Stimulated activated naive CD8-positive, alpha-beta T cell treated with anti-CD3 and anti-CD28 coated beads, Interleukin-15, amount 100 ng/mL, for 72 hours (primary cell): ENCODE results near the gene CCR1.
"Not testable (repeated sequence)": the region's sequence is repeated elsewhere in the genome, so short reads cannot be mapped to it uniquely, and the experiment has no call there.

Source experiments
- ATAC-seq: fragments of 150-1000 bp; cut with Tn5 transposase; 2 replicates; pipeline ENCODE4 v1.10.0; 2021; ENCODE audit warnings: mild to moderate bottlenecking, moderate library complexity
- DNase-seq, 2 donors: peaks; one replicate each; pipeline ENCODE4 v3.0.0; 2021 to 2022
- H3K27ac Mint-ChIP-seq, 2 donors: one replicate each; pipeline ENCODE4 v1.8.0; 2022; ENCODE audit warnings: mild to moderate bottlenecking in 2 of 2, mixed read lengths in 2 of 2, moderate library complexity in 2 of 2
- H3K27me3 Mint-ChIP-seq: one replicate; pipeline ENCODE4 v1.8.0; 2022; ENCODE audit warnings: mixed read lengths
- H3K4me1 Mint-ChIP-seq: one replicate; pipeline ENCODE4 v1.8.0; 2022; ENCODE audit warnings: mild to moderate bottlenecking, mixed read lengths
- H3K4me3 Mint-ChIP-seq, 2 donors: one replicate each; pipeline ENCODE4 v1.8.0; 2022; ENCODE audit warnings: mild to moderate bottlenecking in 2 of 2, mixed read lengths in 2 of 2, moderate library complexity in 1 of 2
- H3K9me3 Mint-ChIP-seq, 2 donors: one replicate each; pipeline ENCODE4 v1.8.0; 2022; ENCODE audit warnings: mixed read lengths in 2 of 2

Gene CCR1

GRCh38 chr3:46196261-46196957, 11.7 kb downstream of the CCR1 start:
- Mint-ChIP-seq H3K4me3 (no peak overlapping the region), H3K27me3 (peaks cover 5% of the 10 kb centered on the region), H3K9me3 (peaks cover 29 to 34% of the 10 kb centered on the region in 2 donors), H3K27ac (no peak overlapping the region), H3K4me1 (peaks cover 7% of the 10 kb centered on the region)
- no peak for ATAC-seq
- DNase-seq, result no peak

- ATAC-seq (no peak), DNase-seq (no peak)
- Mint-ChIP-seq H3K9me3 (peaks cover 29 to 34% of the 10 kb centered on the region in 2 donors), H3K4me1 (peaks cover 7% of the 10 kb centered on the region), H3K27ac (no peak overlapping the region), H3K27me3 (peaks cover 11% of the 10 kb centered on the region), H3K4me3 (no peak overlapping the region)
These were observed 13.1 kb downstream of the CCR1 start for GRCh38 chr3:46194868-46195553.

GRCh38 chr3:46193436-46193835, 14.7 kb downstream of the CCR1 start:
- Mint-ChIP-seq H3K4me1 (peaks cover 7% of the 10 kb centered on the region), H3K9me3 (peaks cover 29 to 32% of the 10 kb centered on the region in 2 donors), H3K4me3 (no peak overlapping the region), H3K27me3 (peaks cover 11% of the 10 kb centered on the region), H3K27ac (peak overlapping the region in 1 of 2 donors; percentile 9)
- ATAC-seq (no peak), DNase-seq (no peak)

- H3K27me3 Mint-ChIP-seq, result peaks cover 11% of the 10 kb centered on the region
- ATAC-seq, result no peak
- DNase-seq, result no peak
- no peak overlapping the region for H3K27ac Mint-ChIP-seq
- no peak overlapping the region for H3K4me3 Mint-ChIP-seq
- peaks cover 12% of the 10 kb centered on the region for H3K4me1 Mint-ChIP-seq
- peaks cover 27 to 29% of the 10 kb centered on the region in 2 donors for H3K9me3 Mint-ChIP-seq
These were observed 15.2 kb downstream of the CCR1 start for GRCh38 chr3:46192939-46193338.

GRCh38 chr3:46191730-46192129, 16.4 kb downstream of the CCR1 start:
- no peak for ATAC-seq
- H3K27ac Mint-ChIP-seq, result no peak overlapping the region
- H3K27me3 Mint-ChIP-seq, result peaks cover 11% of the 10 kb centered on the region
- H3K4me1 Mint-ChIP-seq, result peaks cover 24% of the 10 kb centered on the region
- H3K4me3 Mint-ChIP-seq, result no peak overlapping the region
- no peak for DNase-seq
- peaks cover 21 to 25% of the 10 kb centered on the region in 2 donors for H3K9me3 Mint-ChIP-seq

- DNase-seq (no peak), ATAC-seq (no peak)
- Mint-ChIP-seq H3K27ac (no peak overlapping the region), H3K4me3 (no peak overlapping the region), H3K27me3 (peaks cover 11% of the 10 kb centered on the region), H3K9me3 (peaks cover 10 to 11% of the 10 kb centered on the region in 2 donors), H3K4me1 (peaks cover 26% of the 10 kb centered on the region)
These were observed 19.4 kb downstream of the CCR1 start for GRCh38 chr3:46188708-46189107.

GRCh38 chr3:46187876-46188275, 20.2 kb downstream of the CCR1 start:
- DNase-seq (no peak), ATAC-seq (peak; percentile 50)
- Mint-ChIP-seq H3K27ac (no peak overlapping the region), H3K4me1 (peaks cover 26% of the 10 kb centered on the region), H3K9me3 (peaks cover 2 to 3% of the 10 kb centered on the region in 2 donors), H3K4me3 (no peak overlapping the region), H3K27me3 (peaks cover 11% of the 10 kb centered on the region)

GRCh38 chr3:46187341-46187700, 20.8 kb downstream of the CCR1 start:
- ATAC-seq, result no peak
- Mint-ChIP-seq H3K27ac (no peak overlapping the region), H3K4me3 (peak overlapping the region in 1 of 2 donors; percentile 9), H3K9me3 (no peaks in the 10 kb centered on the region), H3K27me3 (peaks cover 11% of the 10 kb centered on the region), H3K4me1 (peaks cover 26% of the 10 kb centered on the region)
- no peak for DNase-seq

- ATAC-seq (peak; percentile 46), DNase-seq (no peak)
- Mint-ChIP-seq H3K9me3 (no peaks in the 10 kb centered on the region), H3K4me3 (peak overlapping the region in 1 of 2 donors; percentile 9), H3K4me1 (peaks cover 23% of the 10 kb centered on the region), H3K27me3 (peaks cover 9% of the 10 kb centered on the region), H3K27ac (no peak overlapping the region)
These were observed 21.4 kb downstream of the CCR1 start for GRCh38 chr3:46186471-46187340.

GRCh38 chr3:46184469-46184868, 23.6 kb downstream of the CCR1 start:
- H3K27me3 Mint-ChIP-seq, result no peaks in the 10 kb centered on the region
- no peak overlapping the region for H3K27ac Mint-ChIP-seq
- no peaks in the 10 kb centered on the region for H3K9me3 Mint-ChIP-seq
- DNase-seq (no peak), ATAC-seq (no peak)
- peaks cover 19% of the 10 kb centered on the region for H3K4me1 Mint-ChIP-seq
- H3K4me3 Mint-ChIP-seq, result no peak overlapping the region

GRCh38 chr3:46183330-46183729, 24.8 kb downstream of the CCR1 start:
- ATAC-seq (no peak), DNase-seq (no peak)
- Mint-ChIP-seq H3K9me3 (no peaks in the 10 kb centered on the region), H3K4me1 (peaks cover 18% of the 10 kb centered on the region), H3K27ac (no peak overlapping the region), H3K4me3 (no peak overlapping the region), H3K27me3 (no peaks in the 10 kb centered on the region)

- Mint-ChIP-seq H3K27ac (no peak overlapping the region), H3K4me3 (no peak overlapping the region), H3K9me3 (peaks cover 14% of the 10 kb centered on the region in 2 donors), H3K27me3 (peaks cover 18% of the 10 kb centered on the region), H3K4me1 (no peaks in the 10 kb centered on the region)
- DNase-seq (no peak), ATAC-seq (no peak)
These were observed 39.3 kb downstream of the CCR1 start for GRCh38 chr3:46168583-46169345.

GRCh38 chr3:46163556-46164041, 44.5 kb downstream of the CCR1 start:
- no peak overlapping the region for H3K27ac Mint-ChIP-seq
- peaks cover 11 to 19% of the 10 kb centered on the region in 2 donors for H3K9me3 Mint-ChIP-seq
- no peak overlapping the region for H3K4me3 Mint-ChIP-seq
- H3K4me1 Mint-ChIP-seq, result peaks cover 10% of the 10 kb centered on the region
- DNase-seq (no peak), ATAC-seq (no peak)
- H3K27me3 Mint-ChIP-seq, result peaks cover 29% of the 10 kb centered on the region

GRCh38 chr3:46162975-46163555, 45.0 kb downstream of the CCR1 start:
- Mint-ChIP-seq H3K4me3 (no peak overlapping the region), H3K27me3 (peaks cover 34% of the 10 kb centered on the region), H3K27ac (no peak overlapping the region), H3K4me1 (peaks cover 10% of the 10 kb centered on the region), H3K9me3 (peaks cover 11 to 20% of the 10 kb centered on the region in 2 donors)
- DNase-seq (no peak), ATAC-seq (no peak)

- Mint-ChIP-seq H3K4me1 (peaks cover 10% of the 10 kb centered on the region), H3K9me3 (peaks cover 14 to 21% of the 10 kb centered on the region in 2 donors), H3K27me3 (peaks cover 20% of the 10 kb centered on the region)
- H3K4me3 Mint-ChIP-seq, DNase-seq, H3K27ac Mint-ChIP-seq, ATAC-seq: not testable (repeated sequence)
These were observed 50.4 kb downstream of the CCR1 start for GRCh38 chr3:46157685-46158084.
